Hepatic stellate cell (primary cell): Measurements from ENCODE around the gene LFNG.

Experiments used
- DNase-seq: peaks from one replicate; pipeline ENCODE4 v3.0.0; 2011; ENCODE audit warnings: low spot score

The LFNG gene

DNA sequence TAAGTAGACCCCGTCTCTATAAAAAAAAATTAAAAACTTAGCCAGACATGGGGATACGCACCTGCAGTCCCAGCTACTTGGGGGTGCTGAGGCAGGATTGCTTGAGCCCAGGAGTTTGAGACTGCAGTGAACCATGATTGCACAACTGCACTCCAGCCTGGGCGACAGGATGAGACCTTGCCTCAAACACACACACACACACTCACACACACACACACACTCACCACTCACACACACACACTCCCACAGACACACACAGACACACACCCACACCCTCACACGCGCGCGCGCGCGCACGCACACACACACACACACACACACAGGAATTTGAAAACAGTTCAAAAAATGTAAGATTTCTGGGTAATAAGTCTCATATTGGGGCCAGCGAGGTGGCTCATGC is 34.7 kb upstream of the LFNG start:
- no peak for DNase-seq

- peak; percentile 56 for DNase-seq
These were observed 31.8 kb upstream of the LFNG start for GRCh38 chr7:2487586-2488271.

- DNase-seq = peak; percentile 87
These were observed 31.3 kb upstream of the LFNG start for GRCh38 chr7:2488272-2488645.

GRCh38 chr7:2488681-2489080 is 30.9 kb upstream of the LFNG start:
- no peak for DNase-seq

DNA sequence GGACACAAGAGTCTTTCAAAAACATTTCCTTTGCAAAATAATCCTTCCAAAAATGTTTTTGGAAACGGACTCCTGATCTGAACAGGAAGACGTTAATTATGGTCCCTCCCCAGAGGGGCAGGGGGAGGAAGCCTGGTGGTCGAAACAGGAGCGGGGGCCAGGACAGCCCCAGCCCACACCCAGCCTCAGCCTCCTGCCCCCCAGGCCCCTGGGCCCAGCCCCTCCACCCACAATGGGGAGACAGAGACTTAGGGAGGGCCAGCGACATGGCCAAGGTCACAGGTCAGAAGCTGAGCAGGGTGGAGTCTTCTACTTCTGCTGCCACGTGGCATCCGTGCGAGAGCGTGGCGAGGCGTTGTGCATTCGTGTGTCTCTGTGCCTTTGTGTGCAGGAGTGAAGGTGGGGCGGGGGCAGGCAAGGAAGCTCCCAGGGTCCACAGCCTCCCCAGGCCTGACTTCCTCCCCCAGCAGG is 29.4 kb upstream of the LFNG start:
- no peak for DNase-seq

GRCh38 chr7:2492038-2492437 is 27.5 kb upstream of the LFNG start:
- DNase-seq = no peak

- no peak for DNase-seq
These were observed 26.1 kb upstream of the LFNG start for GRCh38 chr7:2493205-2494164.

DNA sequence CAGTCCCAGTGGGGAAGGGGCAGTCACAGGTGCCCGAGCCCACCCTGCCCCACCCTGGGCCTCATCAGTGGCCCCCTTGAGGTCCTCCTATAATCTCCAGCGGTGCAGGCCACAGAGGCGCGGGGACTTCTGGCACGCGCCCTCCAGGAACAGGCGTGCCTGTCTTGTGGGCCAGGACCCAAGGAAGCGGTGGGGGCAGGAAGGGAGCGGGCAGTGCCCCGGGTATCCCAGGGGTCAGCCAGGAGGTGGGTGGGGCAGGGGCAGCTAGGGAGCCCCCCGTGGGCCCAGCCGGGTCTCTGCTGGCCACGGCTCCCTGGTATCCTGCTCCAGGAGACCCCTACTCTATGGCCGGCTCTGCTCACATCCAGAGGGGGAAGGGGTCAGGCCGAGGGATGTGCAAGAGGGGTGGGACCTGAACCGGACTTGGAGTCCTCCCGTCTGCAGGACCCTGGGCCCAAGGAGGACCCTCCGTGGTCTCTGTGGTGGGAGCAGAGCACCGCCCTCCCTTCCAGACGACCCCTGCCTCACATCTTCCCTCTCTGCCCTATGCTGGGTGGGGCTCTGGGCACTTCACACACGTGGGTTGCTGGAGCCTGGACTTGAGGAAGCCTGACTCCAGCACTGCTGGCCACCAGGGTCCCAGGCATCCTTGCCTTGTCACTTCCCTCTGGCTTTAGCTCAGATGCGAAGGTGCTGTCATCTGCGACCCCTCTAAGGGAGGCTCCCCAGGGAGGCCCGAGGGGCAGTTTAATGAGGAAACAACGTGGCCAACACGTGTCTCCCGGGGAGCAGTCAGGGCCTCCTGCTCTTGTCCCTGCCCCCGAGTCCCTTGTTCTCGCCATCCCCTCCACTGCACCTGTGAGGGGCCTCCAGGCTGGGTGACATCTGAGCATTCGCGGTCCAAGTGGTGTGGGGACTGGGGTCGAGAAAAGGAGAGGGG is 25.1 kb upstream of the LFNG start:
- DNase-seq = no peak

DNA sequence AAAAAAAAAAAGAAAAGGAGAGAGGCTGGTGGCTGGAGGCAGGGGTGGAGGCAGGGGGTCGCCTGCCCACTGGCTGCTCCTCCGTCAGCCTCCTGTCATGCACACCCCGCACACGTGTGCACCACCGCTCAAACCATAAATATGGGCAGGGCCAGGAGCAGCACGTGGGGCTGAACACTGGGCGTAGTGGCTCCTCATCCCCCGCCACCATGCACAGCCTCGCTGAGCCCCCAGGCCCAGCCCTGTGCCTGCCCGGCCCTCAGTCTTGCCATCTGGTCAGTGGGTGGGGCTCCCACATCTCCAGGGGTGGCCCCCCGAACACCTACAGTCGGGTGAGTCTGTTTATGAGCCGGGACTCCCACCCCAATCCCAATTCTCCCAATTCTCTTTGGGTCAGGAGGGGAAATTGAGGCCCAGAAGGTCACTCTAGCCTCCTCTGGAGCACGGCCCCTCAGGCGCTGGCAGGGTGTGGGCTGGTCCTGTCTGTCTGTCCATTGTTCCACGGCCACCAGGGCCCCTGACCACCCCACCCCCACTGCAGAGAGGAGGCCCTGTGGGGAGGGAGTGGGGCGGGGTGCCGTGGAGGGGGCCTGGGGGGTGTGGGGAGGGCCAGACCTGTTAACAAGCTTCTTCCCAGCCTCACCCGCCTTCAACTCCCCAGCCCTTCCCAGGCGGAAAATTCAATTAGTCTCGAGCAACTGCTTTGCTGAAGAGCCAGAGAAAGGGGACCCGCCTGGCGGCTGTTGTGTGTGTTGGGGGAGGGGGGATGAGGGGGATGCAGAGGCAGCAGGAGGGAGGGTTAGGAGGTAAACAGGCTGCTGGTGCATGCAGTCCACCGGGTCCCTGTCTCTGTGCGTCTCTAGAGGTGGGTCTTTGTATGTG is 23.9 kb upstream of the LFNG start:
- no peak for DNase-seq

- no peak for DNase-seq
These were observed 23.2 kb upstream of the LFNG start for GRCh38 chr7:2496375-2496774.

DNA sequence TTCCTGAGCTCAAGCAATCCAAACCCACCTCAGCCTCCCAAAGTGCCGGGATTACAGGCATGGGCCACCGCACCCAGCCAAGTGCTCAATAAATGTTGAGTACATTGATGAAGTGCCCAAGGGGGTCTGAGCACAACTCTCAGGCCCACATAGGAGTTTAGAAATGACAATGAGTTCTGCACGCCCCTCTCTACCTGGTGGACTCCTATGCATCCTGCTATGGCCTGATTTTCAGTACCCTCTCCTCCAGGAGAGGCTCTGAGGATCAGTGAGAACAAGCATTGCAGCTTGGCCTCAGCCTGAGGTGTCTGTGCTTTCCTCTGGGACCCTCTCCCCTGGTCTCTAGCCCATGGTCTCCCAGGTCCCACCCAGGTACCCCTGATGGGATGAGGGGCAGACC is 22.5 kb upstream of the LFNG start:
- no peak for DNase-seq

DNA sequence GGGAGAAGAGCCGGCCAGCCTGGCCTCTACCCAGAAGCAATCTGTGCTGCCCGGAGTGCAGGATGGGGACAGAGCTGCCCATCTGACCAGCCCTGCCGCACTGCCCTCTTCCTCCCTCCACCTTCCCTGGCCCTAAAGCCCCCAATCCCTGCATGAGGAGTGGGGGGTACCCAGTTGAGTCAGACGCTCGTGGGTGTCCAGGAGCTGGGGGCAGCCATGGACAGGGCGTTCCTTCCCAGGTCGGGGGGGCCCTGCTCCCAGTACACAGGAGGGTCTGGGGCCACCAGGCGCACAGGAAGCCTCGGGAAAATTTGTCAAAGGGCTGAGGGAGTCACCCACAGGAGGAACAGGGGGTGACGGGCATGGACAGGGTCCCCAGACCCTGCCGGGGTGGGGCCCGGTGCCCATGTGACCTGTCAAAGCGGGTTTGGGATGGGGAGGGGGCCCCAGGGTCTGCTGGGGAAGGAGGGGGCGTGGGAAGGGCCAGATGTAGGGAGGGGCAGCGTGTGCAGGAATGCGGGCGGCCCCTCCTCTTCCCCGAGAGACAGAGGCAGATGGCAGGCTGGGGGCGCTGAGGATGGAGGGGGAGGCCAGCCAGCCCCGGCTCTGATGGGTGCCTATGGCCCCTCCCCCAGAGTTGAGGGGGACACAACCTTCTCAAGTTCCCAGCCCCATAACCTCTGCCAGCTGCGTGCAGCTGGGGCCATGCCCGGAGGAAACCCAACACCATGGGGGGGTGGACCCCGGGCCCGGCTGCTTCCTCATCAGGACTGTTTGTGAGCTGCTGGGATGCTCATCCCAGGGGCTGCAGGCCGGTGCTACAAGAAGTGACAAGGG is 21.9 kb upstream of the LFNG start:
- DNase-seq = no peak

GRCh38 chr7:2498708-2499107 is 20.9 kb upstream of the LFNG start:
- DNase-seq = no peak

DNA sequence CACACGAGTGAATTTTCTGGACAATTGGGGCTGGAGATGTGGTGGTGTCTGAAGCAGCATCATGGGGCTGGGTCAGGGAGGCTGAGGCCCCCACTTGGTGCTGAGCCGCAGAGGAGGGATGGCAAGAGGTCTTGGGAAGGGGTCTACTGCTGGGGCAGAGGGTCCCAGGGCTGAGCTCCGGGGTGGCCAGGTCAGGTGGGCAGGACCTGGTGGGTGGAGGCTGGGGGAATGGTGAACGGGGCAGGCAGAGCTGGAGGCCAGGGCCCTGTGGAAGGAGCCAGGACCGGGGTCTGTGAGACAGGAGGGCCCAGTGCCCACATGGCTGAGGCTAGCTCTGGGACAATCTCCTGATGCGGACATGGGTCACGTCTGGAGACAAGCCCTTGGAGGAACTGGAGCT is 20.4 kb upstream of the LFNG start:
- DNase-seq = no peak

DNA sequence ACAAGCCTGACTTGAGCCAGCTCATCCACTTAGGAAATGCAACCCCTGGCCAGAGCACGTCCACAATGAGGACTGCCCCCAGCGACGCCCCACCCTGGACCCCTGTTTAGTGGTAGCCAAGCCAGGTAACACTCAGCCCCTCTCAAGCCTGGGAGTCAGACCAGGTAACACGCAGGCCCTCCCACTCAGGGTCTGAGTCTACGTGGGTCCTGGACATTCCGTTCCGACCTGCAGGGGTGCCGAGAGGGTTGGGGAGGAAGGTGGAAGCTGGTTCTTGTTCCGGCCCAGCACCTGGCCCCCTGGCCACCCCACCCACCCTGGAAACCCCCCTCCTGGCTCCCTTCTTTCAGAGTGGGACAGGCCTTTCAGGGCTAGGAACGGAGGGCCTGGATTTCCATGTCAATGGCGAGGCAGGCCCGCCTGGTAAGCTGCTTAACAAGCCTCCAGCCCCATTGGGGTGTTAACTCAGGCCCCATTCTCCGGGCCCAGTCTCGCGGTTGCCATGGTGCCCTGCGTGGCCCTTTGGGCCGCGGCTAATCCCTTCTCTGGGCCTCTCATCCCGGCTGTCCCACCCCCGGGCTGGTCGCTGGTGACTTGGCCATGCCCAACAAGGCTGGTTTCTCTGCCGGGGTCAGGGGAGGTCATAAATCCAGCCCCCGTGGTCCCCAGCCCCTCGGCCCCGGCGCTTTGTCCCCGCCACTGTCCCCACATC is 19.7 kb upstream of the LFNG start:
- DNase-seq = no peak

DNA sequence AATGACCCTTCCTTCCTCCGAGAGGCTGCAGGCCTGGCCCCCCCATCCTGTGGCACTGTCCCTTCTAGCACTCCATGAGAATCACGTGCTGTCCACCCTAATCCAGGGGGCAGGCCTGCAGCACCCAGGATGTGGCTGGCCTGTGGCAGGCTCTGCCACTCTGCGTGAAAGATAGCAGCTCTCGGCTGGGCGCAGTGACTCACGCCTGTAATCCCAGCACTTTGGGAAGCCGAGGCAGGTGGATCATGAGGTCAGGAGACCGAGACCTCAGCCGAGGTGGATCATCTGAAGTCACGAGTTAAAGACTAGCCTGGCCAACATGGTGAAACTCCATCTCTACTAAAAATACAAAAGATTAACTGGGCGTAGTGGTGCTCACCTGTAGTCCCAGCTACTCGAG is 18.9 kb upstream of the LFNG start:
- no peak for DNase-seq

DNA sequence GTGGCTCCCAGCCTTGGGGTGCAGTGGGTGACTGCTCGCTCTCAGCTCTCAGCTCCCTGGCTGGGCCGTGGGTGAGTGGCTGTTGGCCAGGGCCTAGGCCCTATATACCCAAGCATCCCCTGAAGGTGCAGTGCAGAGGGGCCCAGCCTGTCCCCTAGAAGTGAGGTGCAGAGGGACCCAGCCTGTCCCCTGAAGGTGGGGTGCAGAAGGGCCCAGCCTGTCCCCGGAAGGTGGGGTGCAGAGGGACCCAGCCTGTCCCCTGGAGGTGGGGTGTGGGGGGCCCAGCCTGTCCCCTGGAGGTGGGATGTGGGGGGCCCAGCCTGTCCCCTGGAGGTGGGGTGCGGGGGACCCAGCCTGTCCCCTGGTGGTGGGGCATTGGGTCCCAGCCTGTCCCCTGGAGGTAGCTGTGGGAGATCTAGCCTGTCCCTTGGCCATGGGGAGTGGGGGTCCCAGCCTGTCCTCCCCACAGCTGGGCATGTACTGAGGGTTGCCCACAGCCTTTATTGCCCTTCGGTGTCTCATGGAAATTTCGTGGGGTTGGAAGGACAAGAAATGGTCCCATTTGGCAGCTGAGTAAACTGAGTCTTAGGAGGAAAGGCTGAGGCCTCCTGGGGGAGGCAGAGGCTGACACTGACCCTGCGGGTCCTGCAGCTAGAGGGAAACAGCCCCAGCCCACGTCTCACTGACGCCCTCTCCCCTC is 17.5 kb upstream of the LFNG start:
- DNase-seq = no peak

DNA sequence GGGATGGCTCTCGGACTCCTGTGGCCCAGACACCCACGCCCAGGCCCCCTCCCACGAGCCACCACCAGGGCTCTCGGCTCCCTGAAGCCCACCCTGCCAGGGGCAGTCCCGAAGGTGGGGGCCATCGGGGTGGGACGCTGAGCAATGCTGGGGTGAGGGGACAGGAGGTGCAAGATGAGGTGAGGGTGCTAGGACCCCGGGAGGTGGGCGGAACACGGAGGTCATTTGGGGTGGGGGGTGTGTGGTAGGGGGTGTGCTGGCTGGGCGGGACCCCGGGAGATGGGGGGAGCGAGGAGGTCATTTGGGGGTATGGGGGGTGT is 17.0 kb upstream of the LFNG start:
- no peak for DNase-seq
